T-helper 2 cell treated with Interferon-gamma antibody and Interleukin-4, amounts not matched to agents 100 ng/mL and 5 ng/mL, for 36 hours (primary cell): ENCODE data around the gene FGF14. TPM values are rescaled to one million over a fixed set of nuclear protein-coding genes. Genes with fewer than 3 reads are reported as not detected.

Experiments used
- intact Hi-C: fragments of 100-400 bp; cut with micrococcal nuclease; formaldehyde crosslinking; loops from one replicate; pipeline ENCODE4 v1.15.1; 2023
- total RNA-seq: library from RNA; stranded (reverse); gene quantifications from 2 replicates; pipeline ENCODE4 v1.2.3, GENCODE V29; 2022

FGF14 gene
- total RNA-seq, 1 donor from 2014 or later, result not detected

DNA sequence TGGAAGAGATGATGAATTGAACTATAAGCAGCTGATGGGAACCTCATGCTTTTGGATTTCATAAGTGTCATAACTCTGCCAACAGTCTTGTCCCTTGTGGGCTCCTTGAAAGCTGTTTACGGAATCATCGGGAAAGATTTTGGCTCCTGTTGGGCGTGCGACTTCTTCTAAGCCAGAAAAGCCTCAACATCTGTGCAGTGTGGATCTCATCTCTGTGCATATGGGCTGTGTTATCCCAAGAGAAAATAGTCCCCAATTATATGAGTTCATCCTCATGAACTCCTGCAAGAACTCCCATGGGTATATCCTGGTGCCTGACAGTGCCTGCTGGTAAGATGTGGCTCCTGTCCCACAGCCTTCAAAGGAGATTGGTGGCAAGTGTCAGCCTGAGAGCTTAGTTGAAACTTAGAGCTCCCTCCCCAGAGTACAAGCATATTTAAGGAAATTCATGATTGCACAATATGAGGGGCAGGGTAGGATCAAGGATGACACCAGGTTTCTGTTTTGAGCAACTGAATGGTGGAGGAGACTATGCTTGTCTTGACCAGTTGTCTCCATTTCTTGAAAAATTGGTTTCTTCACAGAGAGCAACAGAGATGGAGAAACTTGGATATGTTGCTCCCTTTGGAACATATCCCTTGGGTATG is 705.9 kb downstream of the FGF14 start:
- intact Hi-C loops, result no loop called here

DNA sequence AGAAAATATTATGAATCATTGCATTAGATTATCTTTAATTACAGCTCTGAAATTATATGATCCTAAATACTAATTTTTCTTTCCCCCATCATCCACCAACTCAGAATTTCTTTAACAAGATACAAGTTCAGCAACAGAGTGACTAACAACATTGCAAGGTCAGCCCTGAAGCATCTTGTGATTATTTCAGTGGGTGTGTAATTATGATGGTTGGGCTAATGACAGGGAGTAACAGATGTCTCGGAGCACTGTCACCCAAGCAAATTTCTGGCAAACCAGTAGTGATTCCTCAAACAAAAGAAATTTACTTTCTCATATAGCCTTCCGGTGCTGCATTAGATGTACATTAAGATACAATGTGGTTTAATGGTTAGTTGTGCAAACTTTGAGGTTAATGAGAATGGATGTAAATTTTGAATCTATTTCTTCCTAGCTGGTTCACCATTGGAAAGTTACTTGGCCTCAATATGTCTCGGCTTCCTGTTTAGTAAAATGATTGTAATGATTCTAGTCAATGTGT is 710.4 kb downstream of the FGF14 start:
- intact Hi-C loops, result no loop called here

DNA sequence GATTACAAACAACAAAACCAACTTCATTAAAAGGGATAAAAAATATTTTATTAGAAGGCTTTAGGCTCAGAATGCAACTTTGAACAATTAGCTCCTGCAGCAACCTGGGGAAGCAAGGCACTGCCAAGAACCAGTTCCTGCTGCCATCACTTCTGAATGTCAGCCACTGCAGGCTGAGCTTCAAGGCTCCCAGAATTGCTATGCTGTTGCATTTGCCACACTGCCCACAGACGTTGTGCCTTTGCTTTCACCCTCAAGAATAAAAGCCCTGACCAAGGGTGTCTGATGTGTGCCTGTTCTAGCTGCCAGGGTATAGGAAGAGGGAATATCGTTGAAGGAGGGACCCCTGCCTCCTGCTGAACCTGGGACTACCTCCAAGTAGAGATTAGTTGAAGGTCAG is 711.0 kb downstream of the FGF14 start:
- intact Hi-C loops, result no loop called here

DNA sequence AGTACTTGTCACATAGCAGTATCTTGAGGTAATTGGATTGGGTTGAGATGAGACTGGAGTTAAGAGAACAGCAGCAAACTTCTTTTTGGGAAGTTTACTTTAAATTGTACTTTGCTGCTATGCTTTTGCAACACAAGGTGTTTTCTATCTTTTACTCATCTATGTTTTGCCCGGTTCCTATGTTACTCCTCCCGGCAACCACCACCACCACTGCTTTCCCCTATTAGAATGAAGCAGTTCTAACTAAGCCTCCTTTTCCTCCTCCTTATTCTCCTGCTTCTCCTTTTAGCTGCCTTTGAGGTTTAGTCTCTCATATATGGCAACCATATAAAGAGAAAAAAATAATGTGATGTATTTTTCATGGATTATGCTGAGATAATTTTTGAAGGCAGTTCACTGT is 715.8 kb downstream of the FGF14 start:
- intact Hi-C loops, result no loop called here

DNA sequence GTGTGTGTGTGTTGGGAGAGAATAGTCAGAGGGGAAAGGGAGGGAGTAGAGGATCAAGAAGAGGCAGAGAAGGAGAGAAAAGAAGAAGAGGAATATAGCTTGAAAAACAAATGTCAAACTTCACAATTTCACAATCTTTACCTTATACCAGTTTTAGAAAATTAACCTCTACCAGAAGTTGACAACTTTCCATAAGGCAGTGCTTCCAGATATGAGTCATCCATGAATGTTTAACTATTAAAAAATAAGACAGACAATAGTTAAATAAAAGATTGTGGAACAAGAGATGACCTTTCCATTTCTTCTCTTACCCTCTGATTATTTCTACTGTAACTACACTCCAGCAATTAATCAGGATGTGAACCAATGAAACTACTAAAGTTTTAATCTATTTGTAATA is 720.0 kb downstream of the FGF14 start:
- intact Hi-C loops, result no loop called here

DNA sequence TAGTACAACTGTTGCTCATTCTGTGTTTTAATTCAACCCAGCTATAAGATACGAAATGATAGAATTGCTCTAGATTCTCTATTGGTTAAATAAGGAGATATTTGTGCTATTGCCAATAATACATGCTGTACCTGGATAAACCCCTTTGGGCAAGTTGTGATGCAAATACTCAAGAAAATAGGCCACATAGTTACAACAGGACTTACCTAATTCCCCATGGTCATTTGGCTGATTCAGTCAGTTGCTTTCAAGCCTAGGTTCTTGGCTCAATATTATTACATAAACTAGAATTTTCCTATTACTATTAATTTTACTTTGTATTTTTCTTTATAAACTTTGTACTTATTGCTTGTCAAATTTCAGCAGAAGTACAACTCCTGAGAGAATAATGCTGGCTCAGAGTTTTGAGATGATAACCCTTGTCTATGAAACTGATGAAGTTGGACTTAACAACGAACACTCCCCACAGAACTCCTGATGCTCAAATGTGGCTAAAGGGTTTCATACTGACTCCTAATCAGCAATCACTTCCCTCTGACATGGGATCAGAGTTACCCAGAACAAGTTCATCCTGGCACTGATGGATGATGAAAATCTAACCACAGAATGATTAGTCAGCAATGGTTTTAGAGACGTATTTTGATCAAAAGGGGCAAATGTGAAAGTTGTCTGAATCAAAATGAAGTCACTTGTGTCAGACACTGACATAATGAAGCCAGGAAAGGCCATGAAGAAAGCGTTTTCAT is 728.3 kb downstream of the FGF14 start:
- intact Hi-C loops, result no loop called here

DNA sequence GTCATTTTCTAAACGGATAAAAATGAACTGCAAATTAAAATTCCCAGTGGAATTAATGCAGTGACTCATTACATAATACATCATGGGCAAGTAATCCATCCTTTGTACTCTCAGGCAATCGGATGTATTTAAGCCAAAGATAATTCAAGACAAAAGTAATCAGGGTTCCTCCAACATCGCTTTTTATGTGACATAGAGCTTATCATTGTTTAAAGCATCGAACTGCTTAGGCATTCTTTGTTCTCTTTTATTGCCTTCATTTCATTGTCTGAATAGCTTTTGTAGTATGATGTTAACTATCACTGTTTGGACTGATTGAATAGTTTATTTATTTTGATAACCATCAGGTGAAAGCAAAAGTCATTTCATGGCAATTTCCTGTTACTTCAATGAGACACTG is 740.0 kb downstream of the FGF14 start:
- intact Hi-C loops, result no loop called here

Other genes with a start within 250 kb of the FGF14 start
- 95.8 and 97.3 TPM in 2 replicates for gene TPP2, start 194.9 kb upstream of the FGF14 start, total RNA-seq